ENCODE results near the gene XCL2. TPM values are rescaled to one million over a fixed set of nuclear protein-coding genes. Genes with fewer than 3 reads are reported as not detected.

Gene XCL2
- polyA plus RNA-seq, 1 donor from 2014 or later, result not detected

- no peaks in the 10 kb centered on the region for H3K27me3 ChIP-seq (ENCODE audit: insufficient read depth, low read depth, low read length)
- no peak overlapping the region for H3K4me3 ChIP-seq (ENCODE audit: low read length)
- H4K20me1 ChIP-seq (ENCODE audit: insufficient read depth), result no peaks in the 10 kb centered on the region
- no peaks in the 10 kb centered on the region for H3K9me2 ChIP-seq (ENCODE audit: insufficient read depth, low read length)
- no peaks in the 10 kb centered on the region for H3F3A ChIP-seq (ENCODE audit: insufficient read depth, low read length, poor library complexity, severe bottlenecking)
- H3K27ac ChIP-seq (ENCODE audit: low read length), result no peak overlapping the region
- no peak overlapping the region for H3K4me2 ChIP-seq (ENCODE audit: low read length)
- no peaks in the 10 kb centered on the region for H3K9me3 ChIP-seq (ENCODE audit: low read length)
- no peak overlapping the region for H2AFZ ChIP-seq (ENCODE audit: low read depth, low read length)
- TF ChIP-seq REST (IDR thresholded peaks at IDR 0.05; ENCODE audit: borderline replicate concordance) (no peak), SMC3 (conservative IDR thresholded peaks at IDR 0.05; ENCODE audit: poor library complexity) (no peak), TAF1 (IDR thresholded peaks at IDR 0.05; ENCODE audit: low read depth) (no peak), MXI1 (conservative IDR thresholded peaks at IDR 0.05; ENCODE audit: poor library complexity, severe bottlenecking) (no peak)
- H3K36me3 ChIP-seq (ENCODE audit: insufficient read depth, low read length), result no peaks in the 10 kb centered on the region
- no peaks in the 10 kb centered on the region for H3K79me2 ChIP-seq (replicated peaks; ENCODE audit: insufficient read depth, low read length)
- H3K9ac ChIP-seq (ENCODE audit: low read length), result no peak overlapping the region
Observed at GRCh38 chr1:168583571-168583970, 39.8 kb upstream of the XCL2 start.

- no peak overlapping the region for H2AFZ ChIP-seq (ENCODE audit: low read depth, low read length)
- H3K9me3 ChIP-seq (ENCODE audit: low read length), result no peaks in the 10 kb centered on the region
- H3K4me3 ChIP-seq (ENCODE audit: low read length), result no peak overlapping the region
- H4K20me1 ChIP-seq (ENCODE audit: insufficient read depth), result no peaks in the 10 kb centered on the region
- no peak for TF ChIP-seq TAF1 (IDR thresholded peaks at IDR 0.05; ENCODE audit: low read depth)
- TF ChIP-seq POLR2AphosphoS5 (IDR thresholded peaks at IDR 0.05), result no peak
- no peak for TF ChIP-seq RAD21 (conservative IDR thresholded peaks at IDR 0.05)
- TF ChIP-seq SMC3 (conservative IDR thresholded peaks at IDR 0.05; ENCODE audit: poor library complexity), result no peak
- no peak for TF ChIP-seq EP300 (conservative IDR thresholded peaks at IDR 0.05; ENCODE audit: poor library complexity, severe bottlenecking)
- no peak for TF ChIP-seq EZH2 (IDR thresholded peaks at IDR 0.05; ENCODE audit: borderline replicate concordance, insufficient read depth, low read length, poor library complexity, severe bottlenecking)
- no peak for TF ChIP-seq CTCF (IDR thresholded peaks at IDR 0.05; ENCODE audit: poor library complexity, severe bottlenecking)
- H3K27ac ChIP-seq (ENCODE audit: low read length), result no peak overlapping the region
- no peaks in the 10 kb centered on the region for H3F3A ChIP-seq (ENCODE audit: insufficient read depth, low read length, poor library complexity, severe bottlenecking)
- H3K36me3 ChIP-seq (ENCODE audit: insufficient read depth, low read length), result no peaks in the 10 kb centered on the region
- H3K9me2 ChIP-seq (ENCODE audit: insufficient read depth, low read length), result no peaks in the 10 kb centered on the region
- no peak overlapping the region for H3K9ac ChIP-seq (ENCODE audit: low read length)
- no peaks in the 10 kb centered on the region for H3K27me3 ChIP-seq (ENCODE audit: insufficient read depth, low read depth, low read length)
- H3K4me2 ChIP-seq (ENCODE audit: low read length), result no peak overlapping the region
- H3K79me2 ChIP-seq (replicated peaks; ENCODE audit: insufficient read depth, low read length), result no peaks in the 10 kb centered on the region
Observed at GRCh38 chr1:168582688-168583336, 39.0 kb upstream of the XCL2 start.

Measured in neural cell (in vitro differentiated cells).